AG09309 (cell line): ENCODE results near the gene HOXA9.

Source experiments
- DNase-seq: peaks from one replicate; pipeline ENCODE4 v3.0.0-alpha.2; 2010; ENCODE audit warnings: low read depth
- H3K4me3 ChIP-seq: 2 replicates; pipeline ENCODE4 v1.5.1; 2011; ENCODE audit warnings: mild to moderate bottlenecking, low read depth, low read length, moderate library complexity; ENCODE audit not compliant: control insufficient read depth
- TF ChIP-seq, protein P1 (sequence below): IDR thresholded peaks from 2 replicates; pipeline ENCODE4 v1.5.1; 2011; ENCODE audit warnings: mild to moderate bottlenecking, low read depth, low read length, inconsistent platforms; ENCODE audit not compliant: insufficient read depth, control insufficient read depth; ENCODE audit errors: missing control alignments

HOXA9 gene

DNA sequence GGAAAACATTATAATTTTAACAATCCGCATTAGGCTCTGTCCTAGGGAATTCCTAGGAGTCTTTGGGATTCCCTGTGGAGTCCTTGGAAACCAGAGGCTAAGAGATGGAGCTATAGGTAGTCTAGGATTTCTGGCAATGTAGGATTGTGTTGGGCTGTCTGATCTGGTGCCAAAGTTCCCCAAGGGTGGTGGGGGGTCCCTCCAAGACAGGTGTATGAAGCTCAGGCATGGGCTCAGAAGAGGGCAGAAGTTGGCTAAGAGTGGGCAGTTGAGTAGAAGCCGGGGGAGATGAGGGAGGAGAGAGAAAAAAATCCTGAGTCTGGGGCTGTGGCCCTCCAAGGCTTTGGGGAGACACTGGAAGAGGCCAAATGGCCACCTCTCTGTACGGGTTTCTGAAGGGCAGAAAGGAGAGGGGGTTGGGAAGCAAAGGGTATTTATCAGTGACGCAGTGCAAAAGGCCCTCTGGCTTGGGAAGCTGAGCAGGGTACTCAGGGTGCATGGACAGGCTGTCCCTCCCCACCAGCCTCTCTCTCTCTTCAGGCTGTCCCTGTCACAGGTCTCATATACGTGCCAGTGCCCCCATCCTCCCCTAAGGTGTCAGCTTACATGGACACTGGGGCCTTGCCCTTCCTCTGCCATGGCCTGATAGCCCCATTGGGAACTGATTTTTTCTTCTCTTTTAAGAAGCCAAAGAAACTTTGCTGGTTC is 18.7 kb downstream of the HOXA9 start:
- TF ChIP-seq, protein P1, sequence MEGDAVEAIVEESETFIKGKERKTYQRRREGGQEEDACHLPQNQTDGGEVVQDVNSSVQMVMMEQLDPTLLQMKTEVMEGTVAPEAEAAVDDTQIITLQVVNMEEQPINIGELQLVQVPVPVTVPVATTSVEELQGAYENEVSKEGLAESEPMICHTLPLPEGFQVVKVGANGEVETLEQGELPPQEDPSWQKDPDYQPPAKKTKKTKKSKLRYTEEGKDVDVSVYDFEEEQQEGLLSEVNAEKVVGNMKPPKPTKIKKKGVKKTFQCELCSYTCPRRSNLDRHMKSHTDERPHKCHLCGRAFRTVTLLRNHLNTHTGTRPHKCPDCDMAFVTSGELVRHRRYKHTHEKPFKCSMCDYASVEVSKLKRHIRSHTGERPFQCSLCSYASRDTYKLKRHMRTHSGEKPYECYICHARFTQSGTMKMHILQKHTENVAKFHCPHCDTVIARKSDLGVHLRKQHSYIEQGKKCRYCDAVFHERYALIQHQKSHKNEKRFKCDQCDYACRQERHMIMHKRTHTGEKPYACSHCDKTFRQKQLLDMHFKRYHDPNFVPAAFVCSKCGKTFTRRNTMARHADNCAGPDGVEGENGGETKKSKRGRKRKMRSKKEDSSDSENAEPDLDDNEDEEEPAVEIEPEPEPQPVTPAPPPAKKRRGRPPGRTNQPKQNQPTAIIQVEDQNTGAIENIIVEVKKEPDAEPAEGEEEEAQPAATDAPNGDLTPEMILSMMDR, result no peak
- no peak overlapping the region for H3K4me3 ChIP-seq

DNA sequence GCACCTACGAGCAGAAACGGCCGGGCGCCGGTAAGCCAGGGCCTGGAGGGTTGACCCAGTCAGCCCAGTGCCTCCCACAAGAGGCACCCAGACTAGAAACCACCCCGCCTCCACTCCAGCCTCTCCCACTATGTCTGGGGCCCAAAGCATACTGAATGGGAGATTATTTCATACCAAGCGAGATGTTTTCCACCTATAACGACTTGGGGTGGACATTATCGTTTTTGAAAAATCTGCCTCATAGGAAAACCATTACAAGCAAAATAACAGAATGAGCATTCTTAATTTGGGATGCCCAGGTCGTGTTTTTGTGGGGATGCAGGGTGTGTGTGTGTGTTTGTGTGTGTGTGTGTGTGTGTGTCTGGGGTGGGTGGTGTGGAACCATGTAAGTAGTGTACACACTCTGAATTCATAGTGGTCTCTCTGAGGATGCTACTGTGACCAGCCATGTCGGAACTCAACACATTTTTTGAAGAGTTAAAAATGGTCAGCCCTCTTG is 19.4 kb downstream of the HOXA9 start:
- TF ChIP-seq, protein P1, result no peak
- no peak overlapping the region for H3K4me3 ChIP-seq
- no peak for DNase-seq

More for the DNA sequence above, 18.7 kb downstream of the HOXA9 start:
- no peak for DNase-seq

DNA sequence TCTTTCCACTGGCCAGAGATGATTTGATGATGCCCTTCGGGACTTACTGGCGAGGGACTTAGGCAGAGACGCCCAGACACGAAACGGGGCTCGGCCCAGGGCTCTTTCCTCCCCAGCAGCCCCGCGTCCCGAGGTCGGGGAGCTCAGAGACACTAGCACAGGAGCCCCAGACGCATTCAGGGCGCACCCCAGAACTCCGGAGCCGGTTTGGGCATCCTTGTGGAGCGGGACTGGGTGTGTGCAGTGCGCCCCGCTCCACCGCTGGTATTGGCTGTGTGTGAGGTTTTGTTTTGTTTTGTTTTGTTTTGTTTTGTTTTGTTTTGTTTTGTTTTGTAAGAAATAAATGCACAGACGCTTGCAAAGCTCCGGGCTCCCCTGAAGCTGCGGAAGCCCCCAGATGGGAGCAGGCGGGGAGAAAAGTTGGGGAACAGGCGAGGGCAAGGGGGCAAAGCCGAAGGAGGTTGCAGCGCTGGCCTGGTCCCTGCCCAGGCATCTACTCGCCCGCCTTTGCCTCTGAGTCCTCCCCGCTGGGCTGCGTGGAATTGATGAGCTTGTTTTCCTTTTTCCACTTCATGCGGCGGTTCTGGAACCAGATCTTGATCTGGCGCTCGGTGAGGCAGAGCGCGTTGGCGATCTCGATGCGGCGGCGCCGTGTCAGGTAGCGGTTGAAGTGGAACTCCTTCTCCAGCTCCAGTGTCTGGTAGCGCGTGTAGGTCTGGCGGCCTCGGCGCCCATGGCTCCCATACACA is 20.0 kb downstream of the HOXA9 start:
- H3K4me3 ChIP-seq, result no peak overlapping the region
- no peak for DNase-seq
- TF ChIP-seq, protein P1, result no peak

DNA sequence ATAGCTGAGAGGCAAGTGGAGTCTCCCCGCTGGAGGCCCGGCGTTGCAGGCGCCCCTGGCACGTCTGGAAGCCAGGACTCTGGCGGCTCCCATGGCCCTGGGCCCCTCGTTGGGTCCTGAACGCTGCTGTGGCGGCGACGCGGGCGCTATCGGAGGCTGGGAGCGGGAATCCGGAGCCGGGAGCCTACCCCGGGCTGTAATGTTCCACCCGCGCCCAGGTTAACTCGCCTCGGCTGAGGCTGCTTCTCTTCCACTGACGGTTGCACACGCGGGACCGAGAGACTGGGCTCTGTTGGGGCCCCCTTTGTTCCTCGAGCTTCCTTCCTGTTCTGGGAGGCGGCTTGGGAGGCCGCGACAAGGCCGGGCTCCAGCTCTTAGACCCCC is 20.6 kb downstream of the HOXA9 start:
- H3K4me3 ChIP-seq, result no peak overlapping the region
- DNase-seq, result no peak
- TF ChIP-seq, protein P1, result no peak

DNA sequence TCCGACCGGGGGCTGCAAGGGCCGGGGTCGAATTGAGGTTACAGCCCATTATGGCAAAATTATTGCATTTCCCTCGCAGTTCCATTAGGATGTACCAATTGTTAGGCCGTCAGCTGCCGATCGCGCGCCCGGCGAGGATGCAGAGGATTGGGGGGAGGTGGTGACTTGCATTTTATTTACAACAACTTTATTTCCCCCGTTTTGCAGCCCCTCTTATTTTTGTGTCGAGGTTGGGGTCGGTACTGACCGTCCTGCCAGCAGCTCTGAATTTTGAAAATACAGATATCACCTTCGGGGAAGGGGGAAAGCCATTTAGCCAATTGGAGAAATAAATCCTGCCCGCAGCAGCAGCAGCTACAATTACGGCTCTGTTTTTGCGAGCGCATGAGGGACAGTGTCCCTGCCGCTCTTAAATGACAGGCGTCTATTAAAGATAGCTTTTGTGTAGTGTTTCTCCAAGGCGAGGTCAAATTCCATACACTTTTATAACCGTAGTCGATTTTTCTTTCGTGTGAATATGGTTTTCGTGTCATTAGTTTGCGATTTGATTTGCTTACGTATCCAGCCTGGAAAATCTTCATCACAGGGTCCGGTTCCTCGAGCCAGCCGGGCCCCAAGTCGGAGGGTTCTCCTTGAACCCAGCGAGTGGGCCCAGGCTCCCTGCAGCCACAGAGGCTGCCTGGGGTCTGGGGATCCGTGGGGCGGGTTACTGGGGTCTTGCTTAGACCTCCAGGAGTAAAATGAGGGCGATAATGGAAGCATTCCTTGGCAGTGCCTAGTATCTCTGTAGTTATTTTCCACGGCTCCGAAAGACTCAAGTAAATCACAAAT is 21.2 kb downstream of the HOXA9 start:
- DNase-seq, result no peak
- H3K4me3 ChIP-seq, result no peak overlapping the region
- TF ChIP-seq, protein P1, result peak; percentile 24

DNA sequence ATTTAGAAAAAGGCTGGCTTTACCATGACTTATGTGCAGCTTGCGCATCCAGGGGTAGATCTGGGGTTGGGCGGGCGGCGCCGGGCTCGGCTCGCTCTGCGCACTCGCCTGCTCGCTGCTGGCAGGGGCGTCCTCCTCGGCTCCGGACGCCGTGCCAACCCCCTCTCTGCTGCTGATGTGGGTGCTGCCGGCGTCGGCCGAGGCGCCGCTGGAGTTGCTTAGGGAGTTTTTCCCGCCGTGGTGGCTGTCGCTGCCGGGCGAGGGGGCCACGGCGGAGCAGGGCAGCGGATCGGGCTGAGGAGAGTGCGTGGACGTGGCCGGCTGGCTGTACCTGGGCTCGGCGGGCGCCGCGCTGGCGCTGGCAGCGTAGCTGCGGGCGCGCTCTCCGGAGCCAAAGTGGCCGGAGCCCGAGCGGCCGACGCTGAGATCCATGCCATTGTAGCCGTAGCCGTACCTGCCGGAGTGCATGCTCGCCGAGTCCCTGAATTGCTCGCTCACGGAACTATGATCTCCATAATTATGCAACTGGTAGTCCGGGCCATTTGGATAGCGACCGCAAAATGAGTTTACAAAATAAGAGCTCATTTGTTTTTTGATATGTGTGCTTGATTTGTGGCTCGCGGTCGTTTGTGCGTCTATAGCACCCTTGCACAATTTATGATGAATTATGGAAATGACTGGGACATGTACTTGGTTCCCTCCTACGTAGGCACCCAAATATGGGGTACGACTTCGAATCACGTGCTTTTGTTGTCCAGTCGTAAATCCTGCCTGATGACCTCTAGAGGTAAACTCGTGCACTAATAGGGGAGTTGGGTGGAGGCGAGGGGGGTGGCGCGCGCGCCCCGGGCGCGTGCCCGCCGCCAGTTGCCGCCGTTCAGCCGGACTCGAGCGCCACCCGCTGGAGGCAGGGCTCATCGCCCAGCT is 22.1 kb downstream of the HOXA9 start, which contains the start of gene HOXA5:
HOXA5 (minus strand) TSS at position 659 of the 927 bp plus-strand sequence; CDS start at position 585, 74 bp downstream.
- TF ChIP-seq, protein P1, result no peak

More for the DNA sequence above, 22.1 kb downstream of the HOXA9 start, which contains the start of gene HOXA5:
- no peak for DNase-seq
- peak within 1 kb of the TSS; percentile 29 for H3K4me3 ChIP-seq
